ENCODE results near the gene CBLL2.
"Not testable (repeated sequence)": the region's sequence is repeated elsewhere in the genome, so short reads cannot be mapped to it uniquely, and the experiment has no call there.

The CBLL2 gene

GRCh38 chrX:22249371-22249770 is 23.3 kb upstream of the CBLL2 start:
- no peak for DNase-seq (ENCODE audit: extremely low read depth, insufficient read length)
- Histone ChIP-seq H3K36me3 (ENCODE audit: control insufficient read depth, insufficient read depth, low read length) (no peaks in the 10 kb centered on the region), H3K27me3 (replicated peaks; ENCODE audit: control insufficient read depth, insufficient read depth, low read length) (no peaks in the 10 kb centered on the region), H3K4me3 (replicated peaks; ENCODE audit: low read depth, low read length) (no peak overlapping the region)
- TF ChIP-seq, protein P1, sequence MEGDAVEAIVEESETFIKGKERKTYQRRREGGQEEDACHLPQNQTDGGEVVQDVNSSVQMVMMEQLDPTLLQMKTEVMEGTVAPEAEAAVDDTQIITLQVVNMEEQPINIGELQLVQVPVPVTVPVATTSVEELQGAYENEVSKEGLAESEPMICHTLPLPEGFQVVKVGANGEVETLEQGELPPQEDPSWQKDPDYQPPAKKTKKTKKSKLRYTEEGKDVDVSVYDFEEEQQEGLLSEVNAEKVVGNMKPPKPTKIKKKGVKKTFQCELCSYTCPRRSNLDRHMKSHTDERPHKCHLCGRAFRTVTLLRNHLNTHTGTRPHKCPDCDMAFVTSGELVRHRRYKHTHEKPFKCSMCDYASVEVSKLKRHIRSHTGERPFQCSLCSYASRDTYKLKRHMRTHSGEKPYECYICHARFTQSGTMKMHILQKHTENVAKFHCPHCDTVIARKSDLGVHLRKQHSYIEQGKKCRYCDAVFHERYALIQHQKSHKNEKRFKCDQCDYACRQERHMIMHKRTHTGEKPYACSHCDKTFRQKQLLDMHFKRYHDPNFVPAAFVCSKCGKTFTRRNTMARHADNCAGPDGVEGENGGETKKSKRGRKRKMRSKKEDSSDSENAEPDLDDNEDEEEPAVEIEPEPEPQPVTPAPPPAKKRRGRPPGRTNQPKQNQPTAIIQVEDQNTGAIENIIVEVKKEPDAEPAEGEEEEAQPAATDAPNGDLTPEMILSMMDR (IDR thresholded peaks at IDR 0.05; ENCODE audit: insufficient read depth, low read length, poor library complexity, severe bottlenecking) = no peak

- no peak for DNase-seq (ENCODE audit: extremely low read depth, insufficient read length)
- H3K36me3 ChIP-seq (ENCODE audit: control insufficient read depth, insufficient read depth, low read length) = no peaks in the 10 kb centered on the region
- TF ChIP-seq, protein P1 (IDR thresholded peaks at IDR 0.05; ENCODE audit: insufficient read depth, low read length, poor library complexity, severe bottlenecking) = no peak
- no peaks in the 10 kb centered on the region for H3K27me3 ChIP-seq (replicated peaks; ENCODE audit: control insufficient read depth, insufficient read depth, low read length)
- no peak overlapping the region for H3K4me3 ChIP-seq (replicated peaks; ENCODE audit: low read depth, low read length)
Measured at GRCh38 chrX:22268706-22269105, 4.0 kb upstream of the CBLL2 start.

DNA sequence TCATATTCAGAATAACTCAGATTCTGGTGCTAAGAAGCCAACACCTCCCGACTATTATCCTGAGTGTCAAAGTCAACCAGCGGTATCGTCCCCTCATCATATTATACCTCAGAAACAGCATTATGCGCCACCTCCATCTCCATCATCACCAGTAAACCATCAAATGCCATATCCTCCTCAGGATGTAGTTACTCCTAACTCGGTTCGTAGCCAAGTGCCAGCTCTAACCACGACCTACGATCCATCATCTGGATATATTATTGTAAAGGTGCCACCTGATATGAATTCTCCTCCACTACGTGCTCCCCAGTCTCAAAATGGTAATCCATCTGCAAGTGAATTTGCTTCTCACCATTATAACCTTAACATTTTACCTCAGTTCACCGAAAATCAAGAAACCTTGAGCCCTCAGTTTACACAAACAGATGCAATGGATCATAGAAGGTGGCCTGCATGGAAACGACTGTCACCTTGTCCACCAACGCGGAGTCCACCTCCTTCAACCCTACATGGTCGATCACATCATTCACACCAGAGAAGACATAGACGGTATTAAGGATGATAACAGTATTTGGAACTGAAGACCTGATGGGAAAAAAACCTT is 1.1 kb downstream of the CBLL2 start:
- Histone ChIP-seq H3K27me3 (replicated peaks; ENCODE audit: control insufficient read depth, insufficient read depth, low read length) (no peaks in the 10 kb centered on the region), H3K4me3 (replicated peaks; ENCODE audit: low read depth, low read length) (no peak overlapping the region), H3K36me3 (ENCODE audit: control insufficient read depth, insufficient read depth, low read length) (no peaks in the 10 kb centered on the region)
- DNase-seq (ENCODE audit: extremely low read depth, insufficient read length) = no peak
- TF ChIP-seq, protein P1 (IDR thresholded peaks at IDR 0.05; ENCODE audit: insufficient read depth, low read length, poor library complexity, severe bottlenecking) = no peak

DNA sequence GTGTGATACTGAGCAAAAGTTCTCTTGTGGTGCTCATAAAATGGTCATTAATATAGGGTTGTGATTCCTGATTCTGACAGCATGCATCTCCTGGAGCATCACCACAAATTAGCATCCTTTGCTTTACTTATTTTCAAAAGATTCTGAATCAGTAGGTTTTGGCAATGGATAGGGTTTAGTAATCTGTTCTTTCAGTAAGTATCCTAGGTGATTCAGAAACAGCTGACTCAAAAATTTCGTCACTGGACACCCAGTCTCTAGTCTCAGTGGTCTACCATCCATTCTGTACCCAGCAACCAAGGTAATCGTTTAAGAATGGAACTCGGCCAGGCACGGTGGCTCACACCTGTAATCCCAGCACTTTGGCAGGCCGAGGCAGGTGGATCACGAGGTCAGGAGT is 4.1 kb downstream of the CBLL2 start:
- no peak for DNase-seq (ENCODE audit: extremely low read depth, insufficient read length)
- no peaks in the 10 kb centered on the region for H3K27me3 ChIP-seq (replicated peaks; ENCODE audit: control insufficient read depth, insufficient read depth, low read length)
- no peaks in the 10 kb centered on the region for H3K36me3 ChIP-seq (ENCODE audit: control insufficient read depth, insufficient read depth, low read length)
- TF ChIP-seq, protein P1 (IDR thresholded peaks at IDR 0.05; ENCODE audit: insufficient read depth, low read length, poor library complexity, severe bottlenecking) = no peak
- no peak overlapping the region for H3K4me3 ChIP-seq (replicated peaks; ENCODE audit: low read depth, low read length)

GRCh38 chrX:22278375-22278774 is 5.7 kb downstream of the CBLL2 start:
- no peak for DNase-seq (ENCODE audit: extremely low read depth, insufficient read length)
- Histone ChIP-seq H3K4me3 (replicated peaks; ENCODE audit: low read depth, low read length) (no peak overlapping the region), H3K27me3 (replicated peaks; ENCODE audit: control insufficient read depth, insufficient read depth, low read length) (no peaks in the 10 kb centered on the region), H3K36me3 (ENCODE audit: control insufficient read depth, insufficient read depth, low read length) (no peaks in the 10 kb centered on the region)
- TF ChIP-seq, protein P1 (IDR thresholded peaks at IDR 0.05; ENCODE audit: insufficient read depth, low read length, poor library complexity, severe bottlenecking) = no peak

DNA sequence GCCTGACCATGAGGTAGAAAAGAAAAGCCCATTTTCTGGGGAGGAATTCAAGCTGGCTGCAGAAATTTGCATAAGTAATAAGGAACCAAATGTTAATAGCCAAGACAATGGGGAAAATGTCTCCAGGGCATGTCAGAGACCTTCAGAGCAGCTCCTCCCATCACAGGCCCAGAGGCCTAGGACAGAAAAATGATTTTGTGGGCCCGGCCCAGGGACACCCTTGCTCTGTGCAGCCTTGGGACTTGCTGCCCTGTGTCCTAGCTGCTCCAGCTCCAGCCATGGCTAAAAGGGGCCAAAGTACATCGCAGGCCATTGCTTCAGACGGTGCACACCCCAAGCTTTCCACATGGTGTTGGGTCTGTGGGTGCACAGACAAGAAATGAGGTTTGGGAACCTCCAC is 16.5 kb downstream of the CBLL2 start:
- not testable (repeated sequence) for DNase-seq (ENCODE audit: extremely low read depth, insufficient read length); H3K27me3 ChIP-seq (replicated peaks; ENCODE audit: control insufficient read depth, insufficient read depth, low read length); H3K36me3 ChIP-seq (ENCODE audit: control insufficient read depth, insufficient read depth, low read length); H3K4me3 ChIP-seq (replicated peaks; ENCODE audit: low read depth, low read length)

All from GM06990 (cell line).